Measurements from ENCODE around the gene MAST2. TPM values are rescaled to one million over a fixed set of nuclear protein-coding genes. Genes with fewer than 3 reads are reported as not detected.
"Not testable (repeated sequence)": the region's sequence is repeated elsewhere in the genome, so short reads cannot be mapped to it uniquely, and the experiment has no call there.

MAST2 gene
- total RNA-seq, 1 experiment from 2014 or later, result 38.4 TPM

DNA sequence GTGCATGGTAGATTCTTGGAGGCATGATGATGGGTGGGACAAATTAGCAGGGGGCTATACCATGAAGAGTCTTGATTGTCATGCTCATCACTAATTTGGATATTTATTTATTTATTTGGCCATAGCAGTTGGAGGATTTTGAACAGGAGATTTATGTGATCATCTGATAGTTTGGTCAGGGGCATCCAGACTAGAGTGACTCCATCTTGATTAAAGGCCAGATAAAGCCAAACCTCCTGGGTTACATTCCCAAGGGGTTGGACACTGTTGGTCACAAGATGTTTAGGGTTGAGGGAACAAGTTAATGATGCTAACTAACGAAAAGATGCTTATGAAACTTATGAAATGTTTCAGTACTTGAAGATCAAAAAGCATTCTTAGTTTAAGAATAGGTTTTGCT, 139.8 kb downstream of the MAST2 start:
- DNase-seq (ENCODE audit: low spot score), result no peak
- intact Hi-C loops (cut with micrococcal nuclease; ENCODE audit: unreplicated experiment), result no loop called here
- H3K36me3 ChIP-seq (ENCODE audit: insufficient read depth, low read length, poor library complexity, severe bottlenecking), result no peaks in the 10 kb centered on the region
- no peaks in the 10 kb centered on the region for H3K9me3 ChIP-seq (ENCODE audit: low read depth, low read length, poor library complexity, severe bottlenecking)
- H3K4me3 ChIP-seq (ENCODE audit: low read depth, low read length, poor library complexity, severe bottlenecking), result no peak overlapping the region
- H3K27ac ChIP-seq (ENCODE audit: low read depth, low read length, poor library complexity, severe bottlenecking), result no peak overlapping the region
- POLR2A ChIA-PET (ENCODE audit: low non-redundant PET), result no interaction called here
- TF ChIP-seq CTCF (conservative IDR thresholded peaks at IDR 0.05; ENCODE audit: low read depth, low read length) (no peak), EZH2 (IDR thresholded peaks at IDR 0.05; ENCODE audit: borderline replicate concordance, low read depth, low read length, poor library complexity, severe bottlenecking) (no peak)
- CTCF ChIA-PET, result no interaction called here
- BruUV-seq (replicated peaks), result no TSS peak
- H3K4me1 ChIP-seq (ENCODE audit: insufficient read depth, low read length, poor library complexity, severe bottlenecking), result peaks cover 15% of the 10 kb centered on the region
- no peaks in the 10 kb centered on the region for H3K27me3 ChIP-seq (replicated peaks; ENCODE audit: insufficient read depth, low read depth, low read length, poor library complexity)

DNA sequence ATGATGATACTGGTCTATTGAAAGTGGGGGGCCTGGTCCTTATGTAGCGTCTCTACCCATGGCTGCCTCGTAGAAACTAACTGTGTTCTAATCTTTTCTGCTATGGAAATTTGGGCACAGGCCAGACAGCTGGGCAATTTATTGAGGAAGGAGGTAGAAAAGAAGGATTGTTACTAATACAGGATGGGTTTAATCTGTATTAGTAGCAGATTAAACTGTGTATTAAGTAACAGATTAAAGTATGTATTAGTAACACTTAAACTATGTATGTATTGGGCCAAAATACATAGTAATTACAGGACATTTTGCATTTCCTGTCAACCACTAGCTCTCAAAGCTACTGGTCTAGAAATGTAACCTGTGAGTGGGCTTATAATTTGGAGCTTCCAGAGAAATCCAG, 142.0 kb downstream of the MAST2 start:
- POLR2A ChIA-PET (ENCODE audit: low non-redundant PET), result no interaction called here

DNA sequence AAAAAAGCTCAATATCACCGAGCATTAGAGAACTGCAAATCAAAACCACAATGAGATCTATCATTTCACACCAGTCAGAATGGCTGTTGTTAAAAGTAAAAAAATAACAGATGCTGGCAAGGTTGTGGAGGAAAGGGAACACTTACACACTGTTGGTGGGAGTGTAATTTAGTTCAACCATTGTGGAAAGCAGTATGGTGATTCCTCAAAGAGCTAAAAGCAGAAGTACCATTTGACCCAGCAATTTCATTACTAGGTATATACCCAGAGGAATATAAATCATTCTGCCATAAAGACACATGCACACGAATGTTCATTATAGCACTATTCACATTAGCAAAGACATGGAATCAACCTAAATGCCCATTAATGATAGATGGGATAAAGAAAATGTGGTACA, 146.1 kb downstream of the MAST2 start:
- POLR2A ChIA-PET (ENCODE audit: low non-redundant PET); H3K9me3 ChIP-seq (ENCODE audit: low read depth, low read length, poor library complexity, severe bottlenecking); H3K36me3 ChIP-seq (ENCODE audit: insufficient read depth, low read length, poor library complexity, severe bottlenecking); intact Hi-C loops (cut with micrococcal nuclease; ENCODE audit: unreplicated experiment); H3K4me3 ChIP-seq (ENCODE audit: low read depth, low read length, poor library complexity, severe bottlenecking); H3K27ac ChIP-seq (ENCODE audit: low read depth, low read length, poor library complexity, severe bottlenecking); DNase-seq (ENCODE audit: low spot score); H3K27me3 ChIP-seq (replicated peaks; ENCODE audit: insufficient read depth, low read depth, low read length, poor library complexity); CTCF ChIA-PET; BruUV-seq (replicated peaks): not testable (repeated sequence)
- H3K4me1 ChIP-seq (ENCODE audit: insufficient read depth, low read length, poor library complexity, severe bottlenecking), result peaks cover 25% of the 10 kb centered on the region

More for the DNA sequence above, 142.0 kb downstream of the MAST2 start:
- no peaks in the 10 kb centered on the region for H3K27me3 ChIP-seq (replicated peaks; ENCODE audit: insufficient read depth, low read depth, low read length, poor library complexity)
- DNase-seq (ENCODE audit: low spot score), result peak; percentile 41
- TF ChIP-seq CTCF (conservative IDR thresholded peaks at IDR 0.05; ENCODE audit: low read depth, low read length), result no peak
- no peak for TF ChIP-seq EZH2 (IDR thresholded peaks at IDR 0.05; ENCODE audit: borderline replicate concordance, low read depth, low read length, poor library complexity, severe bottlenecking)
- no peak overlapping the region for H3K4me3 ChIP-seq (ENCODE audit: low read depth, low read length, poor library complexity, severe bottlenecking)
- CTCF ChIA-PET, result no interaction called here
- intact Hi-C loops (cut with micrococcal nuclease; ENCODE audit: unreplicated experiment), result no loop called here
- H3K27ac ChIP-seq (ENCODE audit: low read depth, low read length, poor library complexity, severe bottlenecking), result no peak overlapping the region
- H3K9me3 ChIP-seq (ENCODE audit: low read depth, low read length, poor library complexity, severe bottlenecking), result no peaks in the 10 kb centered on the region
- BruUV-seq (replicated peaks), result no TSS peak
- no peaks in the 10 kb centered on the region for H3K36me3 ChIP-seq (ENCODE audit: insufficient read depth, low read length, poor library complexity, severe bottlenecking)
- H3K4me1 ChIP-seq (ENCODE audit: insufficient read depth, low read length, poor library complexity, severe bottlenecking), result peaks cover 15% of the 10 kb centered on the region

GRCh38 chr1:45952072-45952471, 148.7 kb downstream of the MAST2 start:
- Histone ChIP-seq H3K36me3 (ENCODE audit: insufficient read depth, low read length, poor library complexity, severe bottlenecking) (no peaks in the 10 kb centered on the region), H3K4me3 (ENCODE audit: low read depth, low read length, poor library complexity, severe bottlenecking) (no peak overlapping the region), H3K9me3 (ENCODE audit: low read depth, low read length, poor library complexity, severe bottlenecking) (no peaks in the 10 kb centered on the region), H3K27me3 (replicated peaks; ENCODE audit: insufficient read depth, low read depth, low read length, poor library complexity) (no peaks in the 10 kb centered on the region), H3K27ac (ENCODE audit: low read depth, low read length, poor library complexity, severe bottlenecking) (no peak overlapping the region), H3K4me1 (ENCODE audit: insufficient read depth, low read length, poor library complexity, severe bottlenecking) (peaks cover 10% of the 10 kb centered on the region)
- no peak for DNase-seq (ENCODE audit: low spot score)
- intact Hi-C loops (cut with micrococcal nuclease; ENCODE audit: unreplicated experiment), result no loop called here
- ChIA-PET POLR2A (ENCODE audit: low non-redundant PET) (no interaction called here), CTCF (no interaction called here)
- no TSS peak for BruUV-seq (replicated peaks)
- TF ChIP-seq EZH2 (IDR thresholded peaks at IDR 0.05; ENCODE audit: borderline replicate concordance, low read depth, low read length, poor library complexity, severe bottlenecking), result no peak
- TF ChIP-seq CTCF (conservative IDR thresholded peaks at IDR 0.05; ENCODE audit: low read depth, low read length), result no peak

Data from A673 (cell line).